Stimulated activated CD4-positive, alpha-beta T cell treated with anti-CD3 and anti-CD28 coated beads, Interleukin-2, amount 100 ng/mL, for 24 hours (primary cell): Measurements from ENCODE around the gene SPNS1.

Experiments
- DNase-seq, 2 donors: peaks; one replicate each; pipeline ENCODE4 v3.0.0-alpha.2; 2020

The SPNS1 gene

GRCh38 chr16:29029168-29029994 lies 54.8 kb downstream of the SPNS1 start:
- peak; percentile 91 to 93 for DNase-seq

- peak in 1 of 2 donors; percentile 14 for DNase-seq
Observed at GRCh38 chr16:29030086-29030840, 55.7 kb downstream of the SPNS1 start.
